GM20000 (cell line): Measurements from ENCODE around the gene KRT31.
"Not testable (repeated sequence)": the region's sequence is repeated elsewhere in the genome, so short reads cannot be mapped to it uniquely, and the experiment has no call there.

Experiments
- DNase-seq: peaks from one replicate; pipeline ENCODE4 v3.0.0; 2012; ENCODE audit warnings: low spot score
- TF ChIP-seq, protein P1 (sequence below): IDR thresholded peaks from 2 replicates; pipeline ENCODE4 v1.5.1; 2012; ENCODE audit warnings: mild to moderate bottlenecking, control low read depth; ENCODE audit errors: extremely low read depth, missing control alignments

Gene KRT31

DNA sequence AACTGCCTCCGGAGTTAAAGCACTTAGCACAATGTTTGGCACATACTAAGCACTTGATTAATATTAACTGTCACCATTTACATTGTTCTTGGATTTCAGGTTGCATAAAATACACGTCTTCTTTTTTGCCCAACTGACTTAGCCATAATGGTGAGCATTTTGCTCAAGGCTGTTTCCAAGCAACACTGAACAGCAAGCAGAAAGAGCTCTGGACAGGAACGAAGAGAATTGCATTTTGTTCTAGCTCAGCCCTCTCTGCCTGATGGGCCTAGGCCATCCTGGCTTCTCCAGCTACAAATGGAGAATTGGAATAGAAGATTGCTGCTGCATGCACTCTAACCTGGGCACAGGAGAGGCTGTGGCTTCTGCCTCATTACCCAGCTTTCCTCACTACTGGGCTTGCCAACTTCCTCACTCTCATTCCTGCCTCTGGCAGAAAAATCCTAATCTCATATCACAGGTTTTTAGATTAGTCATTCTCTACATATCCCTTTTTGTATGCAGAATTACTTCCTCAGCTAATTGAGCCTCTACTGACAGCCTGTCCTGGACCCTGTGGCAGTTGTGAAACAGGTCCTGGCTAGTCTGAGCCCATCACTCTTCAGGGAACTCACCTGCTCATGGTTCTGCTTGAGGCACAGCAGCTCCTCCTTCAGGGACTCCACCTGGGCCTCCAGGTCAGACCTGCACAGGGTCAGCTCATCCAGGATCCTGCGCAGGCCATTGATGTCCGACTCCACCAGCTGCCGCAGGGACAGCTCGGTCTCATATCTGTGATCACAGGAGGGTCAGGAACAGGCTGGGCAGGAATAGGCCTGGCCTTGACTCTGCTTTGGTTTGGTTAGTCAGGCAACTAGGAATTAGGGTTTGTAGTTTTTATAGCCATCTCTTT is 49.3 kb downstream of the KRT31 start:
- TF ChIP-seq, protein P1, sequence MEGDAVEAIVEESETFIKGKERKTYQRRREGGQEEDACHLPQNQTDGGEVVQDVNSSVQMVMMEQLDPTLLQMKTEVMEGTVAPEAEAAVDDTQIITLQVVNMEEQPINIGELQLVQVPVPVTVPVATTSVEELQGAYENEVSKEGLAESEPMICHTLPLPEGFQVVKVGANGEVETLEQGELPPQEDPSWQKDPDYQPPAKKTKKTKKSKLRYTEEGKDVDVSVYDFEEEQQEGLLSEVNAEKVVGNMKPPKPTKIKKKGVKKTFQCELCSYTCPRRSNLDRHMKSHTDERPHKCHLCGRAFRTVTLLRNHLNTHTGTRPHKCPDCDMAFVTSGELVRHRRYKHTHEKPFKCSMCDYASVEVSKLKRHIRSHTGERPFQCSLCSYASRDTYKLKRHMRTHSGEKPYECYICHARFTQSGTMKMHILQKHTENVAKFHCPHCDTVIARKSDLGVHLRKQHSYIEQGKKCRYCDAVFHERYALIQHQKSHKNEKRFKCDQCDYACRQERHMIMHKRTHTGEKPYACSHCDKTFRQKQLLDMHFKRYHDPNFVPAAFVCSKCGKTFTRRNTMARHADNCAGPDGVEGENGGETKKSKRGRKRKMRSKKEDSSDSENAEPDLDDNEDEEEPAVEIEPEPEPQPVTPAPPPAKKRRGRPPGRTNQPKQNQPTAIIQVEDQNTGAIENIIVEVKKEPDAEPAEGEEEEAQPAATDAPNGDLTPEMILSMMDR, result no peak
- no peak for DNase-seq

DNA sequence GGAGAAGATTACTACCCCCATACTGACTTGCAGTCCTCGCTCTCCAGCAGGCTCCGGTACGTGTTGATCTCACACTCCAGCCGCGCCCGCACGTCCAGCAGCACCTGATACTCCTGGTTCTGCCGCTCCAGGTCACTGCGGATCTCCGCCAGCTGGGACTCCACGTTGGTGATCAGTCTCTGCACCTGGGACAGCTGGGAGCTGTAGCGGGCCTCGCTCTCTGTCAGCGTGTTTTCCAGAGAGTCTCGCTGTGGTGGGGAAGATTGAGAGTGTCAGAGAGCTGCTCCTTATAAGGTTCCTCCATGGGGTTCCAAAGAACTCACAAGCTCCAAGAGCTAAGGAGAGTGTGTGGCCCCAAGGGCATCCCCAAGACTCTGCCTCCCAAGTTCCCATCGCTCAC is 51.0 kb downstream of the KRT31 start:
- DNase-seq, result not testable (repeated sequence)

DNA sequence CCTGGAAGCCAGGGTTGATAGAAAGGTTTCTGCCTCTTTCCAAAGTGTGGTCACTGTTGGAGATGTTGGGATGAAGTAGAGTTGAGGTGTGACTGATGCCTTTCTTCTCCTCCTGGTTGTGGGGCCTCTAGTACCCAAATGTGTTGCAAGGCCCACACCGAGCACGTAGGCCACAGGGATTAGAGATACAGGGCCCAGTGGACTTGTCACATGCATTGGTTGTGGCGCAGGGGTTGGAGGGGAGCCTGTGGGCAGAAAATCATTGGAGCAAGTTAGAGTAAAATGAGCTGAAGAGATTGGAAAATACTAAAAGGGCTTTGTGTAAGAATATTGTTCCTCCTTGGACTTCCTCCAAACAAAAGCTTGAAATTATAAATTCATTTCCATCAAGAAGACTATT is 51.4 kb downstream of the KRT31 start:
- TF ChIP-seq, protein P1, result no peak
- DNase-seq, result no peak
